CD8-positive, alpha-beta memory T cell (primary cell): ENCODE measurements around the gene UCKL1. TPM values are rescaled to one million over a fixed set of nuclear protein-coding genes. Genes with fewer than 3 reads are reported as not detected.
A peak's percentile ranks its signal among the peaks of the same experiment; 100 is the strongest.
"Not testable (repeated sequence)": the region's sequence is repeated elsewhere in the genome, so short reads cannot be mapped to it uniquely, and the experiment has no call there.

Source experiments
- CTCF ChIA-PET: fragments of 350-600 bp; sonication (Branson Sonifier 250); formaldehyde crosslinking; loops from one replicate; lab custom pipeline; 2021; ENCODE audit warnings: antibody characterized with exemption; lab: Charles Lee
- POLR2A ChIA-PET: fragments of 350-600 bp; sonication (Branson Sonifier 250); formaldehyde crosslinking; loops from one replicate; lab custom pipeline; 2021; ENCODE audit warnings: antibody characterized with exemption; lab: Charles Lee
- DNase-seq, 5 donors: peaks; one replicate each; pipeline versions ENCODE4 v3.0.0 to v3.0.0-alpha.2; 2020 to 2022; ENCODE audit warnings: mixed read lengths in 1 of 5
- H3K27ac ChIP-seq: one replicate; pipeline ENCODE4 v1.7.0; 2013; ENCODE audit warnings: low read depth, mild to moderate bottlenecking, low read length, moderate library complexity
- H3K27me3 ChIP-seq: 2 replicates; pipeline ENCODE4 v1.7.0; 2013; ENCODE audit warnings: low read length, mild to moderate bottlenecking; ENCODE audit not compliant: insufficient read depth, poor library complexity, severe bottlenecking
- H3K36me3 ChIP-seq: 2 replicates; pipeline ENCODE4 v1.7.0; 2013; ENCODE audit warnings: mild to moderate bottlenecking, low read length, moderate library complexity; ENCODE audit not compliant: insufficient read depth
- H3K4me1 ChIP-seq: 2 replicates; pipeline ENCODE4 v1.7.0; 2013; ENCODE audit warnings: mild to moderate bottlenecking, low read length, moderate library complexity; ENCODE audit not compliant: insufficient read depth
- H3K4me3 ChIP-seq: 2 replicates; pipeline ENCODE4 v1.7.0; 2013; ENCODE audit warnings: mild to moderate bottlenecking, low read length
- H3K9me3 ChIP-seq: 2 replicates; pipeline ENCODE4 v1.7.0; 2013; ENCODE audit warnings: mild to moderate bottlenecking, low read length
- H3K27ac Mint-ChIP-seq, 8 donors: one replicate each; pipeline ENCODE4 v1.8.0; 2020 to 2021; ENCODE audit warnings: mixed read lengths in 8 of 8, mild to moderate bottlenecking in 6 of 8, inconsistent platforms in 3 of 8, moderate library complexity in 3 of 8
- H3K27me3 Mint-ChIP-seq, 2 donors: one replicate each; pipeline ENCODE4 v1.8.0; 2020 to 2021; ENCODE audit warnings: mixed read lengths in 2 of 2, mild to moderate bottlenecking in 1 of 2, moderate library complexity in 1 of 2
- H3K36me3 Mint-ChIP-seq, 3 donors: one replicate each; pipeline ENCODE4 v1.8.0; 2020 to 2021; ENCODE audit warnings: mixed read lengths in 3 of 3, inconsistent platforms in 1 of 3, mild to moderate bottlenecking in 1 of 3
- H3K4me1 Mint-ChIP-seq, 3 donors: one replicate each; pipeline ENCODE4 v1.8.0; 2020 to 2021; ENCODE audit warnings: mixed read lengths in 3 of 3, inconsistent platforms in 1 of 3, mild to moderate bottlenecking in 1 of 3
- H3K4me3 Mint-ChIP-seq, 7 donors: one replicate each; pipeline ENCODE4 v1.8.0; 2020 to 2021; ENCODE audit warnings: mixed read lengths in 7 of 7, mild to moderate bottlenecking in 6 of 7, moderate library complexity in 4 of 7, inconsistent platforms in 2 of 7
- H3K9me3 Mint-ChIP-seq, 5 donors: one replicate each; pipeline ENCODE4 v1.8.0; 2020 to 2022; ENCODE audit warnings: mixed read lengths in 5 of 5, mild to moderate bottlenecking in 3 of 5, moderate library complexity in 2 of 5, inconsistent platforms in 1 of 5
- polyA plus RNA-seq: library from polyadenylated mRNA; unstranded; fragments of 300-500 nt; fragmentation: Illumina TruSeq; gene quantifications from one replicate; pipeline ENCODE4 v1.2.3, GENCODE V29; 2021
- total RNA-seq, 2 experiments: library from RNA; stranded (reverse); gene quantifications; one replicate each; pipeline ENCODE4 v1.2.3, GENCODE V29; 2021

UCKL1 gene
- total and polyA plus RNA-seq, 3 experiments from 2014 or later = 34.5 to 36.2 (median 35.7) TPM

DNA sequence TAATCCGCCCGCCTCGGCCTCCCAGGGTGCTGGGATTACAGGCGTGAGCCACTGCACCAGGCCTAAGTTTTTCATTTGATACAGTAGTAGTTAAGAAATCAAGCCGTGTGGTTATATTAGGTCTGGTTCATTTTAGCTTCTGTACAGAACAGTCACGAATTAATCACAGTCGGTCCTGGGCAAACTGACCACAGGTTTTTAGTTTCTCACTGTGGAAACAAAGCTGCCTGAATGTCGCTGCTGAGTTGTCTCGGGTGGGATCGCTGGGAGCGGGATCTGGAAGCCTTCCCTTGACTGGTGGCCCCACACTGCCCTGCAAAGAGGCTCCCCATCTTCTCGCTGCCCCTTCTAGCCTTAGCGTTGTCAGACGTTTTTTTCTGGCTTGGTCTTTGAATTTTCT lies 18.6 kb downstream of the UCKL1 start:
- Histone ChIP-seq H3K4me1 (peaks cover 20% of the 10 kb centered on the region), H3K4me3 (no peak overlapping the region), H3K9me3 (no peaks in the 10 kb centered on the region), H3K36me3 (peaks cover 13% of the 10 kb centered on the region), H3K27me3 (no peaks in the 10 kb centered on the region), H3K27ac (no peak overlapping the region)
- Mint-ChIP-seq H3K36me3 (peaks cover 0 to 59% (median 2%) of the 10 kb centered on the region in 3 donors), H3K27ac (peak overlapping the region in 3 of 8 donors; percentile 7 to 52 (median 24)), H3K27me3 (no peaks in the 10 kb centered on the region), H3K9me3 (no peaks in the 10 kb centered on the region), H3K4me3 (no peak overlapping the region), H3K4me1 (peaks cover 11 to 22% (median 21%) of the 10 kb centered on the region in 3 donors)
- ChIA-PET POLR2A (interaction anchor here (0.7 kb wide), 1 partner anchor 24 kb away, joined by 4 read pairs; no protein-coding TSS in a partner anchor), CTCF (no interaction called here)
- peak in 1 of 5 donors; percentile 8 for DNase-seq

DNA sequence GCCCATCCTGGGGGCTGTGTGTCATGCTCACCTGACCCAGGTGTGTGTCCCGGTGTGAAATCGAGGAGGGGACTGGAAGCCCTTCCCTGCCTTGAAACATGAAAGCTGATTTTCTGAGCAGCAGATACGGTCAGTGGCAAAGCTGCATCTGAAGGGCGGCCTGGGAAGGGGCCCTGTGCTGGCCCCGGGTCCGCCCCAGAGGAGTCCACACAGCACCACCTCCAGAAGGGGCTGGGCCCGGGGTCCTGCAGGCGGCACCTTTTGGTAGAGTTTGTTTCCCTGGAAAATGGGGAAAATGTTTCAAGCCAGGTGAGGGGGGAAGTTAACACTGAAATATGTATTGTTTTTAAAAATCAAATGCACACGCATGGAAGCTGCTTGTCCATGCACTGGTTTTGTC lies 20.8 kb downstream of the UCKL1 start:
- Mint-ChIP-seq H3K4me1 (peaks cover 1 to 8% (median 7%) of the 10 kb centered on the region in 3 donors), H3K36me3 (peaks cover 0 to 66% (median 4%) of the 10 kb centered on the region in 3 donors), H3K27ac (peak overlapping the region in 1 of 8 donors; percentile 74), H3K27me3 (no peaks in the 10 kb centered on the region), H3K9me3 (no peaks in the 10 kb centered on the region), H3K4me3 (no peak overlapping the region)
- POLR2A ChIA-PET = no interaction called here
- CTCF ChIA-PET = no interaction called here
- Histone ChIP-seq H3K9me3 (no peaks in the 10 kb centered on the region), H3K36me3 (peaks cover 25% of the 10 kb centered on the region), H3K4me3 (no peak overlapping the region), H3K27me3 (no peaks in the 10 kb centered on the region), H3K4me1 (no peaks in the 10 kb centered on the region), H3K27ac (no peak overlapping the region)
- DNase-seq = peak in 1 of 5 donors; percentile 26

DNA sequence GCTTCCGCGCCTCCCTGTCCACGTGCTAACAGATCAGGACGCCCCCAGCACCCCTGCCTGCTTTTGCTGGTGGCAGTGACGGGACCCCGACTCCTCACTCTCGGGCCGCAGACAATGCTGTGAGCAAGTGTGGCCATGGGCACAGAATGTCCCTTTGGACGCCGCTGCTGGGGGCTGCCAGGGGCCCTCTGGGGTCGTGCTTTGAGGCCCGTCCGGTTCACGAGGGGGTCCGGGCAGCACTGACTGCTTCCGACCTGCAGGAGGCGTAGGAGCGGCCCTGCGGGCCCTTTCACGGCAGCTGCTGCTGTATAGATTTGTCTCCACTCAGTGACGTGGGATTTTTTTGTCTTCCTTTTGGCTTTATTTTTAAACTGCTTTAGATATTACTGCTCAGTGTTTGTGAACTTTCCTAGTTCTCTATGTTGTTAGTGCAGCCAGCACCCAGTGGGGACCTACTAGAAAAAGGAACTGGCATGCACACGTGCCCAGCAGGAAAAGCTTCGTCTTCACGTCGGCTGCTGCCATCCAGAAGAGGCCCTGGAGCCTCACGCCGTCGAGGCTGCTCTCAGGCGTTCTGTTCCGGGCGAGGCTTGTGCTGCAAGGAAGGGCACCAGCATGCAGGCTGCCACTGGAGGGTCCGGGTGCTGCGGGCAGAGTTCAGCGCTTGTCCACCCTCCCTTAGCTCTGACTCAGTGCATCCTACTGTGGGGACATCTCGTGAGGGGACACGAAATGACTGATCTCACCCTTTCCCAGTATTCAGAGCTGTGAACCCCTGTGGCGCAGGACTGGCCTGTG lies 21.7 kb downstream of the UCKL1 start:
- Mint-ChIP-seq H3K27ac (peak overlapping the region in 3 of 8 donors; percentile 29 to 68 (median 67)), H3K36me3 (peaks cover 0 to 68% (median 7%) of the 10 kb centered on the region in 3 donors), H3K4me3 (no peak overlapping the region), H3K4me1 (peaks cover 1 to 8% (median 7%) of the 10 kb centered on the region in 3 donors), H3K27me3 (no peaks in the 10 kb centered on the region), H3K9me3 (no peaks in the 10 kb centered on the region)
- H3K36me3 ChIP-seq = peaks cover 21% of the 10 kb centered on the region
- no peak overlapping the region for H3K27ac ChIP-seq
- POLR2A ChIA-PET = no interaction called here
- no peaks in the 10 kb centered on the region for H3K9me3 ChIP-seq
- peak in 1 of 5 donors; percentile 40 for DNase-seq
- H3K4me3 ChIP-seq = no peak overlapping the region
- H3K4me1 ChIP-seq = no peaks in the 10 kb centered on the region
- no peaks in the 10 kb centered on the region for H3K27me3 ChIP-seq
- CTCF ChIA-PET = no interaction called here

DNA sequence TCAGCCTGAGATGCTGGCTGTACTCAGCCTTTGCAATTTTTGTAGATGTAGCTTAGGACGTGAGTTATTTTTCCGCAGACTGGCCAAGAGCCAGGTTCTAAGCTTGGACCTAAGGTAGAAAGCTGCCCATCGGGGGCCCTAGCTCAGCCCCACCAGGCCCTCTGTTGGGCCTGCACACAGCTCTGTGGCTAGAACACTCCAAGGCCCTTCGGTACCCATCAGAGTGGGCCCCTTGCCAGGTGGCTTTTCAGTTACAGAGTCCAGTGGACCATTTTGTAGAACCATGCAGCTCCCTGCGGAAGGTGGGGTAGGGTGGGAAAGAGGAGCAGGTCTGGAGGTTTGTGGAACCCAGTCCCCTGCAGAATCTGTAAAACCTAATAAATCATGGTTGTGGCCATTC lies 22.6 kb downstream of the UCKL1 start:
- H3K9me3 ChIP-seq = no peaks in the 10 kb centered on the region
- ChIA-PET CTCF (no interaction called here), POLR2A (no interaction called here)
- peak in 1 of 5 donors; percentile 26 for DNase-seq
- H3K36me3 Mint-ChIP-seq = peaks cover 0 to 75% (median 8%) of the 10 kb centered on the region in 3 donors
- no peaks in the 10 kb centered on the region for H3K9me3 Mint-ChIP-seq
- no peak overlapping the region for H3K27ac Mint-ChIP-seq
- H3K27ac ChIP-seq = no peak overlapping the region
- H3K27me3 Mint-ChIP-seq = no peaks in the 10 kb centered on the region
- H3K4me1 ChIP-seq = no peaks in the 10 kb centered on the region
- peaks cover 1 to 8% (median 7%) of the 10 kb centered on the region in 3 donors for H3K4me1 Mint-ChIP-seq
- H3K36me3 ChIP-seq = peaks cover 25% of the 10 kb centered on the region
- H3K4me3 Mint-ChIP-seq = no peak overlapping the region
- H3K4me3 ChIP-seq = no peak overlapping the region
- H3K27me3 ChIP-seq = no peaks in the 10 kb centered on the region

DNA sequence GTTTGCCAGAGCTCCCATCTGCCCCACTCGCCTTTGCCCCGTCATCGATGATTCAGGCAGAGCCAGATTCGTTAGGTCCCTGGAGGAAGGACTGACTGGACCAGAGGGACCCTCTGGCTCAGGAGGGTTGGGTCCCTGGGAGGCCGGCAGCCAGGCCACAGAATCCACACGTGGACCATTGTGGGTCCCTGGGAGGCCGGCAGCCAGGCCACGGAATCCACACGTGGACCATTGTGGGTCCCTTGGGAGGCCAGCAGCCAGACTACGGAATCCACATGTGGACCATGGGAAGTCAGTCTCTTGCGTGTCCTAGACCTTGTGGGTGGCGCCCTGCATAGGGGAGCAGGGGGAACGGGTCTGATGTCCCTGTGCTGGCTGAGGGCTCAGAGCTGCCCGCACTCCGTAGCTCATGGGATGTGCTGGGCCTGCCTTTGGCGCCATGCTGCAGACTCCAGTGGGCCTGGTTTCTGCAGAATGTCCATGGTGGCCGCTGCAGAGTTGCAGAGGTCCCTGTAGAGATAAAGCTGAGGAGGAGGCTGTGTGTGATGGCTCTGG lies 23.5 kb downstream of the UCKL1 start:
- CTCF ChIA-PET = no interaction called here
- peaks cover 33% of the 10 kb centered on the region for H3K36me3 ChIP-seq

DNA sequence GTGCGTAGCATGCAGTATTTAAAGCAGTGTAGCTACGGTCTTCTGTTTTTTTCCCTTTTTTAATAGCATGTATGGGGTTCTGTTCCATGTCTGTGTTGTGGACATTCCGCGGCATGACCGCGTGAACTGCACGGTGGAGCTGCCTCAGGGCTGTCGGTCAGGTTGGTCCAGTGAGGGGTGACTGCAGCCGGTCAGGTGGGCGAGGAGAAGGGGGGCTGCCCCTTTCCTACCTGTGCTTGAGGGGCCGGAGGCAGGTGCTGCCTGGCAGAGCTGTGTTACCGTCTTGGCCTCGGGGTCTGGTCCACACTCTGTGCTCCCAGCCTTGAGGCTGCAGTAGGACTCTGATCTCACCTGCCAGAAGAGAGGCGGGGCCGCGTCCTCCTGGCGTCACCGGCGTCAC lies 24.5 kb downstream of the UCKL1 start:
- Histone ChIP-seq H3K4me3 (no peak overlapping the region), H3K9me3 (no peaks in the 10 kb centered on the region), H3K36me3 (peaks cover 33% of the 10 kb centered on the region), H3K4me1 (no peaks in the 10 kb centered on the region), H3K27me3 (no peaks in the 10 kb centered on the region), H3K27ac (no peak overlapping the region)
- Mint-ChIP-seq H3K9me3 (no peaks in the 10 kb centered on the region), H3K27me3 (no peaks in the 10 kb centered on the region), H3K4me3 (no peak overlapping the region), H3K36me3 (peaks cover 0 to 86% (median 8%) of the 10 kb centered on the region in 3 donors), H3K4me1 (peaks cover 6 to 15% (median 11%) of the 10 kb centered on the region in 3 donors), H3K27ac (no peak overlapping the region)
- no peak for DNase-seq
- CTCF ChIA-PET = no interaction called here
- POLR2A ChIA-PET = no interaction called here

More for the DNA sequence above, 23.5 kb downstream of the UCKL1 start:
- H3K4me1 ChIP-seq = no peaks in the 10 kb centered on the region
- Mint-ChIP-seq H3K9me3 (no peaks in the 10 kb centered on the region), H3K4me1 (peaks cover 4 to 8% (median 5%) of the 10 kb centered on the region in 3 donors), H3K4me3 (no peak overlapping the region), H3K27me3 (no peaks in the 10 kb centered on the region), H3K36me3 (peaks cover 0 to 80% (median 8%) of the 10 kb centered on the region in 3 donors), H3K27ac (no peak overlapping the region)
- H3K27ac ChIP-seq = no peak overlapping the region
- no peaks in the 10 kb centered on the region for H3K9me3 ChIP-seq
- H3K27me3 ChIP-seq = no peaks in the 10 kb centered on the region
- no peak overlapping the region for H3K4me3 ChIP-seq
- DNase-seq = no peak
- POLR2A ChIA-PET = no interaction called here

DNA sequence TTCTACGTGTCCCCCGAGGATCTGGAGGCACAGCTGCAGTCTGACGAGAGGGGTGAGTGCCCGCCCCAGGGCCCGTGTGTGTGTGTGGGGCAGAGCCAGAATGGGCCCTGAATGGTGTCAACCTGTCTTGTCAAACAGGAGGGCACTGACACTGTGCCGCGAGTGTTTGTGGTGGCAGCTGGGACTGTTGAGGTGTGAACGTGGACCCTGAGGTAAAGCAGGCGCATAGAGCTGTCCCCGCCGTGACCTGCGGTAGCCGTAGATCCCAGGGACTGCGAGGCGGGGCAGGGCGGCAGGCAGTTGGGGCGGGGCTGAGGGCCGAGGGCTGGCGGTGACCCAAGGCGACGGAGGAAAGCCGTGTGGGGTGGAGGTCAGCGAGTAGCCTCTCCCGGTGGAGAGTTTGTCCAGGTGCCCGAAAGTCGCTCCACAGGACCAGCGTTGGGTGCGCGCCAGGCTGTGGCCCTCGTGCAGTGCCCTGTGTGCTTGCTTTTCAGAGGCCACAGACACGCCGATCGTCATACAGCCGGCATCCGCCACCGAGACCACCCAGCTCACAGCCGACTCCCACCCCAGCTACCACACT lies 25.2 kb downstream of the UCKL1 start:
- DNase-seq = no peak
- H3K9me3 Mint-ChIP-seq = no peaks in the 10 kb centered on the region
- POLR2A ChIA-PET = no interaction called here
- no peaks in the 10 kb centered on the region for H3K27me3 Mint-ChIP-seq
- no peak overlapping the region for H3K27ac ChIP-seq
- CTCF ChIA-PET = no interaction called here
- peaks cover 33% of the 10 kb centered on the region for H3K36me3 ChIP-seq
- peak overlapping the region in 1 of 8 donors; percentile 70 for H3K27ac Mint-ChIP-seq
- peaks cover 0 to 90% (median 12%) of the 10 kb centered on the region in 3 donors for H3K36me3 Mint-ChIP-seq
- no peaks in the 10 kb centered on the region for H3K27me3 ChIP-seq
- H3K9me3 ChIP-seq = no peaks in the 10 kb centered on the region
- H3K4me3 Mint-ChIP-seq = no peak overlapping the region
- no peak overlapping the region for H3K4me3 ChIP-seq
- no peaks in the 10 kb centered on the region for H3K4me1 ChIP-seq
- H3K4me1 Mint-ChIP-seq = peaks cover 8 to 22% (median 17%) of the 10 kb centered on the region in 3 donors

DNA sequence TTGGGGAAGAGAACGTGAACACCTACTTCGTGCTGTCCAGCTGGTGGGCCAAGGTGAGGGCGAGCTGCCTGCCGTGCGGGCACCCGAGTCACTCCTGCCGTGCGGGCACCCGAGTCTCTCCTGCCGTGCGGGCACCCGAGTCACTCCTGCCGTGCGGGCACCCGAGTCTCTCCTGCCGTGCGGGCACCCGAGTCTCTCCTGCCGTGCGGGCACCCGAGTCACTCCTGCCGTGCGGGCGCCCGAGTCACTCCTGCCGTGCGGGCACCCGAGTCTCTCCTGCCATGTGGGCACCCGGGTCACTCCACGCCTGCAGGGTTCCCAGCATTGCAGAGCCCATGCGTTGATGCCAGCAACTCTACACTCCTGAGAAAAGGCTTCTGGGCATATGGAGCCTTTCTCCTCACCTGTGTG lies 26.7 kb downstream of the UCKL1 start:
- H3K36me3 ChIP-seq = peaks cover 33% of the 10 kb centered on the region
- DNase-seq, H3K9me3 ChIP-seq, H3K4me3 Mint-ChIP-seq, H3K27me3 Mint-ChIP-seq, H3K27ac ChIP-seq, H3K4me3 ChIP-seq, H3K4me1 ChIP-seq, CTCF ChIA-PET, H3K9me3 Mint-ChIP-seq, H3K27me3 ChIP-seq: not testable (repeated sequence)
- Mint-ChIP-seq H3K27ac (peak overlapping the region in 1 of 8 donors; percentile 13), H3K36me3 (peaks cover 0 to 85% (median 10%) of the 10 kb centered on the region in 3 donors), H3K4me1 (peaks cover 10 to 28% (median 24%) of the 10 kb centered on the region in 3 donors)
- POLR2A ChIA-PET = interaction anchor here (0.7 kb wide), 1 partner anchor 11 kb away, joined by 3 read pairs; no protein-coding TSS in a partner anchor
